WTC11 (cell line): ENCODE data around the gene BZW2.

Source experiments
- CREB1 ChIP-seq: sonication (generic); formaldehyde crosslinking; IDR thresholded peaks from 2 replicates; pipeline ENCODE4 v1.8.0; 2023; ENCODE audit warnings: mild to moderate bottlenecking, missing genetic modification reagents
- CREM ChIP-seq: sonication (generic); formaldehyde crosslinking; IDR thresholded peaks from 2 replicates; pipeline ENCODE4 v1.8.1; 2022; ENCODE audit warnings: mild to moderate bottlenecking, missing genetic modification reagents, moderate library complexity
- ZBTB21 ChIP-seq: sonication (generic); formaldehyde crosslinking; IDR thresholded peaks from 2 replicates; pipeline ENCODE4 v1.8.1; 2023; ENCODE audit warnings: mild to moderate bottlenecking, missing genetic modification reagents, borderline replicate concordance
- ZNF138 ChIP-seq: sonication (generic); formaldehyde crosslinking; conservative IDR thresholded peaks from 2 replicates; pipeline ENCODE4 v1.8.1; 2022; ENCODE audit warnings: mild to moderate bottlenecking, moderate library complexity, missing genetic modification reagents
- TF ChIP-seq, protein P1 (sequence below): fragments of 200-600 bp; IDR thresholded peaks from 2 replicates; pipeline ENCODE4 v1.8.0; 2022; ENCODE audit warnings: antibody characterized with exemption
- TF ChIP-seq, protein P2 (sequence below): sonication (generic); formaldehyde crosslinking; IDR thresholded peaks from 2 replicates; pipeline ENCODE4 v1.8.1; 2022; ENCODE audit warnings: low read depth, missing genetic modification reagents, borderline replicate concordance
- TF ChIP-seq, protein P3 (sequence below): sonication (generic); formaldehyde crosslinking; IDR thresholded peaks from 2 replicates; pipeline ENCODE4 v1.8.1; 2023; ENCODE audit warnings: mild to moderate bottlenecking, missing genetic modification reagents

DNA sequence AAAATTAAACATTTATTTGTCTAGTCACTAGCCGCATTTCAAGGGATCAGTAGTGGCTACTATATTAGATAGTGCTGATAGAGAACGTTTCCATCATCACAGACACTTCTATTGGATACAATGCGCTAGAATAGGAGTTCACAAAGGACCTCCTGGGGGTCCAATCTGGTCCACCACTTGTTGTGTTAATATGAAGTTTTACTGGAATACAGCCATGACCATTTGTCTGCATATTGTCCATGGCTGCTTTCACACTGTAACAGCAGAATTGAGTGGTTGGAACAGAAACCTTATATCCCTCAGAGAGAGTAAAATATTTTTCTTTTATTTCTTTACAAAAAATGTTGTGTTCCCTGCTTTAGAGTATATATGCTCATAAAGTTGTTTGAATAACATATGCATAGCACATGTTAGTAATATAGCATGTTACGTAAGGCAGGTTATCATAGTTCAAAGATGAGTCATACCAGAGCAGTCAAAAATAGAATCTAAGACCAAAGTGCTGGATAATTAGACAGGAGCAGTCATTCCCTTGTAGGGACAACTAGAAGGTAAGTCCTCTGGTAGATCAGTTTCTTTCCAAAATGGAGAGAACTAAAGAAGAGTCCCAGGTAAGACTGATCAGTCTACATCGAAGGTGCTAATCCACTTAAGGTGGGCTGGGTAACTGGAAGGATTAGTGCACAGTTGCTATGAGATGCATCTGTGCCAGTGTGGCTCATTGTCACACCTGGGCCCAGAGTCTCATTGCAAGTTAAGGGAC lies 14.9 kb downstream of the BZW2 start:
- TF ChIP-seq, protein P1, sequence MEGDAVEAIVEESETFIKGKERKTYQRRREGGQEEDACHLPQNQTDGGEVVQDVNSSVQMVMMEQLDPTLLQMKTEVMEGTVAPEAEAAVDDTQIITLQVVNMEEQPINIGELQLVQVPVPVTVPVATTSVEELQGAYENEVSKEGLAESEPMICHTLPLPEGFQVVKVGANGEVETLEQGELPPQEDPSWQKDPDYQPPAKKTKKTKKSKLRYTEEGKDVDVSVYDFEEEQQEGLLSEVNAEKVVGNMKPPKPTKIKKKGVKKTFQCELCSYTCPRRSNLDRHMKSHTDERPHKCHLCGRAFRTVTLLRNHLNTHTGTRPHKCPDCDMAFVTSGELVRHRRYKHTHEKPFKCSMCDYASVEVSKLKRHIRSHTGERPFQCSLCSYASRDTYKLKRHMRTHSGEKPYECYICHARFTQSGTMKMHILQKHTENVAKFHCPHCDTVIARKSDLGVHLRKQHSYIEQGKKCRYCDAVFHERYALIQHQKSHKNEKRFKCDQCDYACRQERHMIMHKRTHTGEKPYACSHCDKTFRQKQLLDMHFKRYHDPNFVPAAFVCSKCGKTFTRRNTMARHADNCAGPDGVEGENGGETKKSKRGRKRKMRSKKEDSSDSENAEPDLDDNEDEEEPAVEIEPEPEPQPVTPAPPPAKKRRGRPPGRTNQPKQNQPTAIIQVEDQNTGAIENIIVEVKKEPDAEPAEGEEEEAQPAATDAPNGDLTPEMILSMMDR, result no peak
- TF ChIP-seq, protein P2, sequence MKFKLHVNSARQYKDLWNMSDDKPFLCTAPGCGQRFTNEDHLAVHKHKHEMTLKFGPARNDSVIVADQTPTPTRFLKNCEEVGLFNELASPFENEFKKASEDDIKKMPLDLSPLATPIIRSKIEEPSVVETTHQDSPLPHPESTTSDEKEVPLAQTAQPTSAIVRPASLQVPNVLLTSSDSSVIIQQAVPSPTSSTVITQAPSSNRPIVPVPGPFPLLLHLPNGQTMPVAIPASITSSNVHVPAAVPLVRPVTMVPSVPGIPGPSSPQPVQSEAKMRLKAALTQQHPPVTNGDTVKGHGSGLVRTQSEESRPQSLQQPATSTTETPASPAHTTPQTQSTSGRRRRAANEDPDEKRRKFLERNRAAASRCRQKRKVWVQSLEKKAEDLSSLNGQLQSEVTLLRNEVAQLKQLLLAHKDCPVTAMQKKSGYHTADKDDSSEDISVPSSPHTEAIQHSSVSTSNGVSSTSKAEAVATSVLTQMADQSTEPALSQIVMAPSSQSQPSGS (CRISPR knock-in tag), result no peak
- TF ChIP-seq CREM (no peak), ZNF138 (no peak), CREB1 (CRISPR knock-in tag) (no peak), ZBTB21 (CRISPR knock-in tag) (no peak)
- TF ChIP-seq, protein P3, sequence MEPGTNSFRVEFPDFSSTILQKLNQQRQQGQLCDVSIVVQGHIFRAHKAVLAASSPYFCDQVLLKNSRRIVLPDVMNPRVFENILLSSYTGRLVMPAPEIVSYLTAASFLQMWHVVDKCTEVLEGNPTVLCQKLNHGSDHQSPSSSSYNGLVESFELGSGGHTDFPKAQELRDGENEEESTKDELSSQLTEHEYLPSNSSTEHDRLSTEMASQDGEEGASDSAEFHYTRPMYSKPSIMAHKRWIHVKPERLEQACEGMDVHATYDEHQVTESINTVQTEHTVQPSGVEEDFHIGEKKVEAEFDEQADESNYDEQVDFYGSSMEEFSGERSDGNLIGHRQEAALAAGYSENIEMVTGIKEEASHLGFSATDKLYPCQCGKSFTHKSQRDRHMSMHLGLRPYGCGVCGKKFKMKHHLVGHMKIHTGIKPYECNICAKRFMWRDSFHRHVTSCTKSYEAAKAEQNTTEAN (CRISPR knock-in tag), result no peak
